Osteocyte (in vitro differentiated cells): ENCODE measurements around the gene MAS1. TPM values are rescaled to one million over a fixed set of nuclear protein-coding genes. Genes with fewer than 3 reads are reported as not detected.

ENCODE experiments used
- DNase-seq: peaks from one replicate; pipeline ENCODE4 v3.0.0; 2021; ENCODE audit warnings: mixed read lengths; ENCODE audit not compliant: unreplicated experiment; ENCODE audit errors: extremely low spot score
- H3K27ac Mint-ChIP-seq: one replicate; pipeline ENCODE4 v1.8.0; 2021; ENCODE audit warnings: mild to moderate bottlenecking, mixed read lengths; ENCODE audit not compliant: unreplicated experiment
- H3K27me3 Mint-ChIP-seq: one replicate; pipeline ENCODE4 v1.8.0; 2021; ENCODE audit warnings: mixed read lengths; ENCODE audit not compliant: unreplicated experiment
- H3K36me3 Mint-ChIP-seq: one replicate; pipeline ENCODE4 v1.8.0; 2021; ENCODE audit warnings: mixed read lengths; ENCODE audit not compliant: unreplicated experiment
- H3K4me1 Mint-ChIP-seq: one replicate; pipeline ENCODE4 v1.8.0; 2021; ENCODE audit warnings: mixed read lengths; ENCODE audit not compliant: unreplicated experiment
- H3K4me3 Mint-ChIP-seq: one replicate; pipeline ENCODE4 v1.8.0; 2021; ENCODE audit warnings: mild to moderate bottlenecking, moderate library complexity, mixed read lengths; ENCODE audit not compliant: unreplicated experiment
- H3K9me3 Mint-ChIP-seq: one replicate; pipeline ENCODE4 v1.8.0; 2021; ENCODE audit warnings: mixed read lengths; ENCODE audit not compliant: unreplicated experiment
- total RNA-seq: library from RNA; stranded (reverse); gene quantifications from 2 replicates; pipeline ENCODE4 v1.2.1, GENCODE V29; 2021
- TF ChIP-seq, protein P1 (sequence below): fragments of 200-600 bp; sonication (generic); IDR thresholded peaks from 2 replicates; pipeline ENCODE4 v1.5.0; 2021; ENCODE audit warnings: antibody characterized with exemption, mild to moderate bottlenecking, moderate library complexity

The MAS1 gene
- total RNA-seq, 1 donor from 2014 or later: not detected

GRCh38 chr6:159913862-159914564 lies 23.2 kb downstream of the MAS1 start:
- Mint-ChIP-seq H3K4me3 (no peak overlapping the region), H3K27me3 (peaks cover 21% of the 10 kb centered on the region), H3K9me3 (no peaks in the 10 kb centered on the region), H3K4me1 (peaks cover 1% of the 10 kb centered on the region), H3K36me3 (no peaks in the 10 kb centered on the region), H3K27ac (no peak overlapping the region)
- DNase-seq: no peak
- TF ChIP-seq, protein P1, sequence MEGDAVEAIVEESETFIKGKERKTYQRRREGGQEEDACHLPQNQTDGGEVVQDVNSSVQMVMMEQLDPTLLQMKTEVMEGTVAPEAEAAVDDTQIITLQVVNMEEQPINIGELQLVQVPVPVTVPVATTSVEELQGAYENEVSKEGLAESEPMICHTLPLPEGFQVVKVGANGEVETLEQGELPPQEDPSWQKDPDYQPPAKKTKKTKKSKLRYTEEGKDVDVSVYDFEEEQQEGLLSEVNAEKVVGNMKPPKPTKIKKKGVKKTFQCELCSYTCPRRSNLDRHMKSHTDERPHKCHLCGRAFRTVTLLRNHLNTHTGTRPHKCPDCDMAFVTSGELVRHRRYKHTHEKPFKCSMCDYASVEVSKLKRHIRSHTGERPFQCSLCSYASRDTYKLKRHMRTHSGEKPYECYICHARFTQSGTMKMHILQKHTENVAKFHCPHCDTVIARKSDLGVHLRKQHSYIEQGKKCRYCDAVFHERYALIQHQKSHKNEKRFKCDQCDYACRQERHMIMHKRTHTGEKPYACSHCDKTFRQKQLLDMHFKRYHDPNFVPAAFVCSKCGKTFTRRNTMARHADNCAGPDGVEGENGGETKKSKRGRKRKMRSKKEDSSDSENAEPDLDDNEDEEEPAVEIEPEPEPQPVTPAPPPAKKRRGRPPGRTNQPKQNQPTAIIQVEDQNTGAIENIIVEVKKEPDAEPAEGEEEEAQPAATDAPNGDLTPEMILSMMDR: no peak

- Mint-ChIP-seq H3K27ac (no peak overlapping the region), H3K9me3 (no peaks in the 10 kb centered on the region), H3K4me1 (no peaks in the 10 kb centered on the region), H3K27me3 (peaks cover 21% of the 10 kb centered on the region), H3K4me3 (no peak overlapping the region), H3K36me3 (no peaks in the 10 kb centered on the region)
- DNase-seq: no peak
- TF ChIP-seq, protein P1: no peak
These were observed 23.8 kb downstream of the MAS1 start for GRCh38 chr6:159914565-159914923.

DNA sequence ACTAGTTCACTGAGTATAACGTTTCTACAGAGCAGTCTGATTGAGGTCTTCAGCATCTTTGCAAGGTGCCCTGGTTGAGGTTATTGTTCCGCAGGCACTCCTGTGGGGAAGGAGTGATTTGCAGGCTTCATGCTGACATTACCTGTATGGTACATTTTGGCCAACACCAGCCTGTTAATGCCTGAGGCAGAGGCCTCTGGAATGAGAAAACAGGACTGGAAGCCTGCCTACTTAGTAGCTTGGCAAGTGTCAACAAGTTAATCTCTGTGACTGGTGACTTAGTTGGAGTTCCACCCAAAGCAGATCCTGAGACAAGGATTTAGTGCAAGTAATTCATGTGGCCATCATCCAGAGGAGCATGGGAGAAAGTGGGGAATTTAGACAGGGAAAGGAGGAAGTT lies 24.6 kb downstream of the MAS1 start:
- no peak overlapping the region for H3K4me3 Mint-ChIP-seq
- no peaks in the 10 kb centered on the region for H3K4me1 Mint-ChIP-seq
- no peak overlapping the region for H3K27ac Mint-ChIP-seq
- H3K27me3 Mint-ChIP-seq: peaks cover 19% of the 10 kb centered on the region
- H3K9me3 Mint-ChIP-seq: no peaks in the 10 kb centered on the region
- H3K36me3 Mint-ChIP-seq: no peaks in the 10 kb centered on the region
- DNase-seq: no peak
- TF ChIP-seq, protein P1: no peak

- H3K27me3 Mint-ChIP-seq: peaks cover 14% of the 10 kb centered on the region
- no peak overlapping the region for H3K27ac Mint-ChIP-seq
- no peak overlapping the region for H3K4me3 Mint-ChIP-seq
- DNase-seq: no peak
- TF ChIP-seq, protein P1: no peak
- H3K4me1 Mint-ChIP-seq: no peaks in the 10 kb centered on the region
- no peaks in the 10 kb centered on the region for H3K36me3 Mint-ChIP-seq
- H3K9me3 Mint-ChIP-seq: no peaks in the 10 kb centered on the region
These were observed 25.4 kb downstream of the MAS1 start for GRCh38 chr6:159916237-159916636.

GRCh38 chr6:159916752-159917151 lies 26.0 kb downstream of the MAS1 start:
- TF ChIP-seq, protein P1: no peak
- Mint-ChIP-seq H3K27ac (no peak overlapping the region), H3K27me3 (peaks cover 12% of the 10 kb centered on the region), H3K9me3 (no peaks in the 10 kb centered on the region), H3K4me3 (no peak overlapping the region), H3K4me1 (no peaks in the 10 kb centered on the region), H3K36me3 (no peaks in the 10 kb centered on the region)
- no peak for DNase-seq
